Transverse colon (tissue), 4 donors: Measurements from ENCODE around the gene PYGB.

Experiments
- CTCF ChIP-seq, 5 experiments: fragments of 200-600 bp in 3 of 5; fragments of 450-650 bp in 2 of 5; sonication (generic) in 3 of 5; IDR thresholded peaks; 1 replicate in 2 of 5; 2 replicates in 3 of 5; pipeline ENCODE4 v1.5.1; 2016 to 2017; ENCODE audit warnings: antibody characterized with exemption in 5 of 5, inconsistent platforms in 3 of 5, mild to moderate bottlenecking in 2 of 5, moderate library complexity in 1 of 5
- POLR2AphosphoS5 ChIP-seq, 3 donors: sonication (generic); formaldehyde crosslinking; IDR thresholded peaks; one replicate each; pipeline ENCODE4 v1.6.1; 2016; ENCODE audit warnings: antibody characterized with exemption in 3 of 3

- TF ChIP-seq POLR2AphosphoS5 (IDR thresholded peaks at IDR 0.05) (no peak), CTCF (IDR thresholded peaks at IDR 0.05) (no peak)
Observed at GRCh38 chr20:25275813-25276532, 28.1 kb downstream of the PYGB start.
